DMS79 (cell line): ENCODE results near the gene KLHL35.
"Not testable (repeated sequence)": the region's sequence is repeated elsewhere in the genome, so short reads cannot be mapped to it uniquely, and the experiment has no call there.

Experiments used
- DNase-seq: peaks from one replicate; lab custom pipeline; 2025; lab: John Stamatoyannopoulos, UW

Gene KLHL35

DNA sequence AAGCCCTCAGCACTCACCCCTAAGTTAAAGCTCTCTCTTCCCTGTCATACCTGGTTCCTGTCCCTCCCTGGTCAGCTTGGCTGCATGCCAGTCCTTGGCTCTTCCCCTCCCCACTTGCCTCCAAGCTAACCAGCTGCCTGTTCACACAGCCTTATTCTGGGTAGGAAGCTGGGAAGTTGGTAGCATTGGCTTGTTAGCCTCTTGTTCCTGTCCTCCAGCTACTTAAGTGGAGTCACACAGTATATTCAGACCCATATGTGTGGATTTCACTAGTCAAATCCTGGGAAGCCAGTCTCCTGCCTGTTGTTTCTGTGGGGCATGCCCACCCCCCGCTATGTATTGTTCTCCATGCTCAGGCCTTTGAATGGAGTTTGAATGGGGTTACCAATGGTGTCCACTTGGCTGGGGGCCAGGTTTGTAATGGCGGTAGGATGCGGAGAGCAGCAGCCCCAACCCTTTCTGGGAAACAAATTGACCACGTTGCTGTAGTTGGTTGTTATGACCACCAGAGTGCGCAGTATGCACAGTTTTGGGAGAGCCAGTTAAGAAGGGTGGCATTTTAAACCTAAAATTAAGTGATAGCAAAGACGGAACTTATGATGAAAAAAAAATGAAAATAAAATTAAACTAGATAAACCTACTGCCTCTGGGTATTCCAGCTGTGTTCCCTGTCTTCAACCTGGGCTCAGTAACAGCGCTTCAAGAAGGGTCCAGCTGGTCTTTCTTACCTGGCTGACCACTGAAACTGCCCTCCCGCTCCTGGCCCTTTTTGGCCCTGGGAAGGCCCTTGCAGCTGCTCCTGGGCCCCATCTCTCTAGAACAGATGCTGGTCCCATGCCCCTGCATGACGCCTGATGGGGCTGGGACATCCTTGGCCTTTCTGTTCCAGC lies 44.4 kb downstream of the KLHL35 start:
- peak; percentile 79 for DNase-seq

DNA sequence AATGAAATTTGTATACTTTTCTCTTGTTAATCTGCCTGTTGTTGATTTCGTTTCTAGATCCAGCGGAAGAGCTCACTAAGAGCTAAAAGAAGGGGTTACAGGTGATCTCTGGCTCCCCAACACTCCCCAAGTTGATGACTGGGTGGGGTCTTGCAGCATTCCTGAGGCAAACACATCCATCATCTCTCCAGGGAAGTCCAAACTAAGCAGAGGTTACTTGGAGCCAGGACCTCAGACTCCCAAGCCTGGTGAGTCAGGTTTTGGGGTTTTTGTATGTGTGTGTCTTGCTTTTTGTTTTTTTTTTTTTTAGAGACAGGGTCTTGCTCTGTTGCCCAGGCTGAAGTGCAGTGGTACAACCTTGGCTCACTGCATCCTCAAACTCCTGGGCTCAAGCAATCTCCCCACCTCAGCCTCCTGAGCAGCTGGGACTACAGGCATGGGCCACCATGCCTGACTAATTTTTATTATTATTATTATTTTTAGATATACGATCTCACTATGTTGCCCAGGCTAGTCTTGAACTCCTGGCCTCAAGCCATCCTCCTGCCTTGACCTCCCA lies 45.2 kb downstream of the KLHL35 start:
- no peak for DNase-seq

DNA sequence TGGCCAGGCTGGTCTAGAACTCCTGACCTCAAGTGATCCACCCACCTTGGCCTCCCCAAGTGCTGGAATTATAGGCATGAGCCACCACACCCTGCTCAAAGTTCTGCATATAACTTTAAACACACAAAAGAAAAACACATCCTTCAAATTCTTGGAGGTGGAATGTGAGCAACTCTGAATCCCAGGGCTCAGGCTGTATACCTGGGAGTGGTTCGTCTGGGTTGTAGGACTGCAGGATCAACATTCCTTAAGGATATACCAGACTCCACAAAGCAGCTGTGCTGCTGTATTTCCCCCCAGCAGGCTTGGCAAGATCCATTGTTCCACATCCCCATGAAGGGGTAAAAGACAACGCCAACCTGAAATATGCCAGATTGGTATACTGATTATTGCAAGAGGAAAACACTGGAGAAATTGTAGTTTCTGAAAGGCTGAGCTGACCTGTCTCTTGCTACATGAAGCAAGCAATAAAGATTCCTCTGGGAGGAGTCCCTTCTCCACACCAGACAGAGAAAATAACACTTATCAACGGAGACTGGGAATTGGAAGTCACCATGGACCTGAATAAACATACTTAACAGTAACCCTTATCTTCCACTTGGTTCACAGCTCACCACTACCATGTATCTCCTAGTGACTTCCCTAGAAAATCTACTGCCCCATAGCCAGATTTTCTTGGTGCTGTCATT lies 45.9 kb downstream of the KLHL35 start:
- no peak for DNase-seq

DNA sequence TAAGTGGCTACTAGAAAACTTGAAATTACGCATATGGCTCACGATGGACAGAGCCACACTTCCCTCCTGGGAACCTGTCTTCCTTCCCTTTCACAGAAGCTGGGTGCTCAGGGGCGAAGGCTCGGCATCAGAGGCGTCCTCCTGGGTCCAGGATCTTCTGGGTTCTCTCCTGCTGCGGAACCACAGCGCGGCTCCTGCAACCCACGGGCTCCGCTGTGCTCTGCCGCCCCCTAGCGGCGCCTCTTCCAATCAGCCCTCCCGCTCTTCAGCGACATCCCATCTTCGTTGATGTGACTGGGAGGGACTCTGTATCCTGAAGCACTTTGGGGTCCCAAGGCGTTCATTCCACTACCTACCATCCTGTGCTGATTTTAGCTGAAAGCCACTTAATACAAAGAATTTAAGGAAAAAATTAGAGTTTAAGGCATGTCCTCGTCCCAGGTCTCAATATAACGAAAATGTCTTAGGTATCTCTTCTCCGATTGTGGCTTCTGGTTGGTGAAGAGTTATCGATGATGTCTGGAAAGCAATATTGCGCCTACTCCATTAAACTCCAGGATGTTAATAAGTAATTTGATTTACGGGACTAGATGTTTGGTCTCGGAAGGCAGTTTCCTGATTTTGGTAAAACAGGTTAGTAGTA lies 48.4 kb downstream of the KLHL35 start:
- peak; percentile 35 for DNase-seq

DNA sequence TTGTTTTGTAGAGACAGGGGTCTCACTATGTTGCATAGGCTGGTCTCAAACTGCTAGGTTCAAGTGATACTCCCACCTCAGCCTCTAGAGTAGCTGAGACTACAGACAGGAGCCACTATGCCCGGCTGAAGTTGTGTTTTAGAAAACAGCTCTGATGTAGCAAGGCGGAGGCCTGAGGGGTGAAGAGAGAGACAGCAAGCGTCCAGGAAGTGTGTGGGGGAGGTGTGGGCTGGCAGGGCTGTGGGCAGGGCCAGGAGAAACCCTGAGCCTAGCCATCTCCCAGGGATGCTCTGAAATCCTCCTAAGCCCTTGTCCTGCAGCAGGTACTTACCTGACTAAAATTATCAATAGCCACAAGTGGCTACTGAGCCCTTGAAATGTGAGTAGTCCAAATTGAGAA lies 49.8 kb downstream of the KLHL35 start:
- DNase-seq, result no peak

DNA sequence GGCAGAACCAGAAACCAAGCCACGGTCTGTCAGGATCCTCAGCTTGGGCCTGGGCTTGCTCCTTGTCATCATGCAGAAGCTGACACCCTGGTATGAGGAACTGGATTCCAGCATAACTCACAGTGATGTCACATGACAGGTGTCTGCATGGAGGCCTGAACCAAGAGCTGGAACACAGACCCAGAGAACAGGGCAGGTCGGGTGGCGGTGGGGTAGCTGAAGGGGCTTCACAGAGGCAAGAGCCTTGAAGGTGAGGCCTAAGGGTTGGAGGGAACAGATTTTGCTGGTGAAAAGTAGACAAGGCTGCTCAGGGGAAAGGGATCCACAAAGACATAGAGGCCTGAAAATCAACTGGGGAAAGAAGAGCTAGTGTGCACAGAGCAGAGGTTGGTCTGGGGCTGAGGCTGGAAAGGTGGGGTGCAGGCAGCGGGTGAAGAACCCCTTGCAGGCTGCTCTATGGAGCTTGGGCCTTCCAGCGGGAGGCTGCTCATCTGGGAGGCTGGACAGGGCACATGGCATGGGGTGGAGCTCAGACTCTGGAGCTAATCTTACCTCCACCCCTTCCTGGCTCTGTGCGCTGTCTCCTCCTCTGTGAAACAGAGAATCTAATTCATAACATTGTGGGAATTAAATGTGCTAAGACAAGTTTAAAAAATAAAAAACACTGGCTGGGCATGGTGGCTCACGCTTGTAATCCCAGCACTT lies 52.1 kb downstream of the KLHL35 start:
- no peak for DNase-seq

DNA sequence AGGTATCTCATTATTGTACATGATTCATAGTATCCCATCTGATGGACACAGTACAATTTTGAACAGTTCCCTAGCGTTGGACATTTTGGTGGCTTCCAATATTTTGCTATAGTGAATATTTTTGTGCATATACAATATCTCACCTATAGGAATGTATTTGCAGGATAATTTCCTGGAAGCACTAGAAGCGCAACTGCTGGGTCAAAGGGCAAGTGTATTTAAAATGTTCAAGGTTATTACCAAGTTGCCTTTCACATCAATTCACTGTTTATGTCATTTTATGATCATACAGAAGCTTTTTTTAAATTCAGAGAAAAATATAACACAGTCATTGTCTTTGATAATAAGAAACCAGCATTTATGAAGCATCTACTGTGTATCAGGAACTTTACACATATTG lies 52.8 kb downstream of the KLHL35 start:
- no peak for DNase-seq

DNA sequence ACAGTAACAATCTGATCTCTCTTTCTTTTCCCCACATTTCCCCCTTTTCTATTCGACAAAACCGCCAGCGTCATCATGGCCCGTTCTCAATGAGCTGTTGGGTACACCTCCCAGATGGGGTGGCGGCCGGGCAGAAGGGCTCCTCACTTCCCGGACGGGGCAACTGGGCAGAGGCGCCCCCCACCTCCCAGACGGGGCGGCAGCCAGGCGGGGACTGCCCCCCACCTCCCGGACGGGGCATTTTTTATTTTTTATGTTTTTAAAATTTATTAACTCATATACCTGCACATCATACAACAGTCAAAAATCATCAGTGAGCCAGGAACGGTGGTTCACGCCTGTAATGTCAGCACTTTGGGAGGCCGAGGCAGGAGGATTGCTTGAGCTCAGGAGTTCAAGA lies 54.2 kb downstream of the KLHL35 start:
- DNase-seq, result not testable (repeated sequence)

DNA sequence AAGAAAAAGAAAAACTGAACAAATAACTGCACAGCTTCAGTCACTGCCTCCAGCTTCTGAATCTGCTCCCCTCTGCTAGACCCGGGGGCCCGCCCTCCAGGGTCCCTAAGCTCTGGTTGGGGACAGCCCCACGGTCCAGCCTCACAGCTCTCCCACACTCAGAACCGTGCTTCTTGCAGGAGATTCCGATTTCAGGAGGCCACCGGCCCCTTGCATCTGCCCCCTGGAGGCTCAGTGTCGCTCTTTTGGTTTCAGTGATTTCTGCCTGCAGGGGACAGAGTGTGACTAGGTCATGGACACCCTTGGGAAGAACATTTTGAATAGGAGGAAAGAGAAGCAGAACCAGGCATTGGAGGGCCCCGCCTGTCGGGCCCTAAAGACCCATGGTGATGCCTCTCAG lies 56.8 kb downstream of the KLHL35 start:
- no peak for DNase-seq

DNA sequence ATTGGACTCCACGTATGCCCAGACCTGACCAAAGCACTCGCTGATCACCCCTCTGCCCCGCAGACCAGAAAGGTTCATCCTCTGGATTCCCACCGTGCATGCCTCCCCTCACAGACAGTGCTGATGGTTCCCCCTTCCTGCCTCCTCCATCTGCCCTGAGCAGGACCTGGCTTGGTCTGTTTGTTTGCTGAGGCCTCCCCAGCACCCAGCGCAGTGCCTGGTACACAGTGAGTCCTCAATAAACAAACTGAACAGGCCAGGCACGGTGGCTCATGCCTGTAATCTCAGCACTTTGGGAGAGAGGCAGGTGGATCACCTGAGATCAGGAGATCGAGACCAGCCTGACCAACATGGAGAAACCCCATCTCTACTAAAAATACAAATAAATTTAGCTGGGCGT lies 57.4 kb downstream of the KLHL35 start:
- DNase-seq, result no peak

DNA sequence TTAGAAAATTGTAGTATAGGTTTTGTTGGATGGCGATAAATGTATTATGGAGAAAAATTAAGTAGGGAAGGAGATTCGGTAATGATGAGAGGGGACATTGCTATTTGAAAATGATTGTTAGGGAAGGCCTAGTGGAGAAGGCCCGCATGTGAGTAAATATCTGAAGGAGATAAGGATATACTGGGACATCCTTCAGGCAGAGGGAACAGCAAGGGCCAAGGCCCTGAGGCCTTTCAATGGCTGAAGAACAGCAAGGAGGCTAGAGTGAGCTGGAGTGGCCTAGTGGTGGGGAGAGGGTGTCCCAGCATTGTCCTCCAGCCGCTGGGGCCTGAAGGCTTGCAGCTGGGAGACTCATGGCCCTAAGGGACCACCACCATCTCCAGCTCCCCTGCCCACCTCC lies 58.4 kb downstream of the KLHL35 start:
- DNase-seq, result no peak

DNA sequence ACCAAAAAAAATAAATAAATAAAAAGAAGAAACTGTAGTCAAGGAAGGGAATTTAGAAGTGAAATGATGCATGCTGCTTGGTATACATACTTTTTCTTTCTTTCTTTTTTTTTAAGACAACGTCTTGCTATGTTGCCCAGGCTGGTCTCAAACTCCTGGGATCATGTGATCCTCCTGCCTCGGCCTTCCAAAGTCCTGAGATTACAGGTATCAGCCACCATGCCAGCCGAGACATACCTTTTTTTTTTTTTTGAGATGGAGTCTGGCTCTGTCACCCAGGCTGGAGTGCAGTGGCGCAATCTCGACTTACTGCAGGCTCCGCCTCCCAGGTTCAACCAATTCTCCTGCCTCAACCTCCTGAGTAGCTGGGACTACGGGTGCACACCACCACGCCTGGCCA lies 59.8 kb downstream of the KLHL35 start:
- no peak for DNase-seq
